Spleen (tissue), 11 donors: Measurements from ENCODE around the gene SLC34A3. TPM values are rescaled to one million over a fixed set of nuclear protein-coding genes. Genes with fewer than 3 reads are reported as not detected.
A peak's percentile ranks its signal among the peaks of the same experiment; 100 is the strongest.

Experiments used
- DNase-seq: peaks from one replicate; pipeline ENCODE4 v3.0.0-alpha.2; 2020
- H3K27ac ChIP-seq, 8 donors: fragments of 200-600 bp; sonication (generic) in 7 of 8; 1 replicate in 4 of 8; 2 replicates in 4 of 8; pipeline versions ENCODE4 v1.5.0 to v1.8.0; 2016 to 2021; ENCODE audit warnings: inconsistent platforms in 4 of 8, mild to moderate bottlenecking in 4 of 8, moderate library complexity in 1 of 8
- H3K27me3 ChIP-seq, 7 donors: fragments of 200-600 bp; sonication (generic) in 6 of 7; replicated peaks in 1 of 7; 1 replicate in 4 of 7; 2 replicates in 3 of 7; pipeline versions ENCODE4 v1.5.0 to v1.8.0; 2016 to 2021; ENCODE audit warnings: inconsistent platforms in 3 of 7, mild to moderate bottlenecking in 1 of 7
- H3K36me3 ChIP-seq, 6 donors: fragments of 200-600 bp; sonication (generic) in 5 of 6; 1 replicate in 4 of 6; 2 replicates in 2 of 6; pipeline versions ENCODE4 v1.5.0 to v1.8.0; 2016 to 2021; ENCODE audit warnings: inconsistent platforms in 2 of 6
- H3K4me1 ChIP-seq, 6 donors: fragments of 200-600 bp; sonication (generic) in 5 of 6; 1 replicate in 3 of 6; 2 replicates in 3 of 6; pipeline versions ENCODE4 v1.5.0 to v1.8.0; 2016 to 2021; ENCODE audit warnings: inconsistent platforms in 3 of 6
- H3K4me3 ChIP-seq, 8 donors: fragments of 200-600 bp; sonication (generic) in 7 of 8; 1 replicate in 4 of 8; 2 replicates in 4 of 8; pipeline versions ENCODE4 v1.5.0 to v1.8.0; 2016 to 2021; ENCODE audit warnings: inconsistent platforms in 4 of 8, mild to moderate bottlenecking in 4 of 8, moderate library complexity in 2 of 8
- H3K9me3 ChIP-seq, 8 donors: fragments of 200-600 bp; sonication (generic) in 7 of 8; 1 replicate in 4 of 8; 2 replicates in 4 of 8; pipeline versions ENCODE4 v1.5.0 to v1.8.0; 2016 to 2021; ENCODE audit warnings: inconsistent platforms in 4 of 8
- POLR2A ChIP-seq, 3 donors: fragments of 450-650 bp; IDR thresholded peaks; one replicate each; pipeline ENCODE4 v1.5.1; 2017; ENCODE audit warnings: antibody characterized with exemption in 3 of 3, mild to moderate bottlenecking in 1 of 3
- POLR2AphosphoS5 ChIP-seq, 3 donors: sonication (generic); formaldehyde crosslinking; IDR thresholded peaks; one replicate each; pipeline ENCODE4 v1.5.1; 2017; ENCODE audit warnings: antibody characterized with exemption in 3 of 3
- WGBS, 5 donors: extraction: QIAGEN DNeasy Blood & Tissue Kit in 3 of 5; methylation state at CpG; one replicate each; pipeline versions ENCODE4 v1.1.5 to v1.1.7; 2013 to 2018; 5-methylcytosine and 5-hydroxymethylcytosine counted together
- intact Hi-C: fragments of 100-400 bp; cut with DNase I; formaldehyde crosslinking; loops from one replicate; pipeline ENCODE4 v1.15.0; 2023; ENCODE audit warnings: low total_unique reads
- polyA plus RNA-seq, 3 donors: library from polyadenylated mRNA; stranded (reverse); fragments of 200-250 nt; gene quantifications; one replicate each; pipeline ENCODE4 v1.2.1, GENCODE V29; 2013
- total RNA-seq, 7 donors: library from RNA; depleted of rRNA in 3 of 7; stranded (reverse); fragments of >200 nt in 3 of 7; fragmentation: NEBNext Ultra II Directional in 4 of 7; extraction: Animal tissue kit (Norgen Biotek cat#: 25700) in 4 of 7; gene quantifications; one replicate each; pipeline versions ENCODE4 v1.1.0 to v1.2.1, GENCODE V29; 2016 to 2021
- TF ChIP-seq, protein P1 (sequence below), 11 experiments: fragments of 200-600 bp in 7 of 11; fragments of 450-650 bp in 4 of 11; sonication (generic) in 4 of 11; IDR thresholded peaks in 8 of 11; conservative IDR thresholded peaks in 3 of 11; 1 replicate in 7 of 11; 2 replicates in 4 of 11; pipeline versions ENCODE4 v1.4.0 to v1.8.0; 2016 to 2021; ENCODE audit warnings: antibody characterized with exemption in 11 of 11, inconsistent platforms in 4 of 11, mild to moderate bottlenecking in 1 of 11
- donor health status: healthy with polysubstance abuse.
- donor health status: DM: no; HTN: no; CAD: no; lungs with moderate emphysema.
- donor health status: DM: no; HTN: no; CAD: no.
- donor health status: Bipolar disorder and iron deficiency.
- donor health status: healthy.
- donor health status: DM: no; HTN: no; CAD: no.
- donor health status: DM: yes; HTN: yes; CAD: no.

The SLC34A3 gene
- total and polyA plus RNA-seq, 10 donors = not detected

DNA sequence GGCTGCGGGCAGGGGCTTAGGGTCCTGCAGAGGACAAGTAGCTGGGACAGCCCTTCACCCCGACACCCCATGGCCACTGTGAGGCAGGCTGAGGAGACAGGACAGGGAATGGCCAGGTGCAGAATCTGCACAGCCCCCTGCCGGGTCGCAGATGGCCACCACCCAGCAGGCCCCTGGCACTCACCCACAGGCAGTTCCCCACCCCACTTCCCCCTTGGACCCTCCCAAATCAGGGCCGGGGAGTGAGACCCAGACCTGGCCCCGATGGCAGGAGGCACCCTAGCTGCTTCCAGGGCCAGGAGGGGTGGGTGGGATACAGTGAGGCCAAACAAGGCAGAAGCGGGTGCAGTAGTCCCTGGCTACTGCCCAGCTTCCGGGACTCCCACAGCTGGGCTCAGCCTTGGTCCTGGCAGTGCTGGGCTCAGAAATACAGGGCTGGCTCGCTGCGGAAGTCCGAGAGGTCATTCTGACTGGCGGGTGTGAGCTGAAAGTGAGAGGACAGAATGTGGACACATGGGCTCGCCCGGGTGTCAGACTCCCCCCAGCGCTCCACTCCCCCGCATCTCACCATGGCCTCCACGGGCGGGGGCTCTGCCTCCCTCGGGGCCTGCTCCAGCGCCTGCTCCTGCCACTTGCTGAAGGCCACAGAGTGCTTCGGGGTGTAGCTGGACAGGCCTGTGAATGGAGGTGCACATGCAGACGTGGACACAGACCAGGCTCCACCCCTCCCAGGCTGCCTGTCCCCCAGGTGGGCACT, 38.8 kb upstream of the SLC34A3 start:
- Histone ChIP-seq H3K27ac (peak overlapping the region in 2 of 8 donors; percentile 7 to 97), H3K36me3 (peaks cover 0 to 37% (median 16%) of the 10 kb centered on the region in 6 donors), H3K4me3 (no peak overlapping the region), H3K4me1 (peaks cover 23 to 62% (median 34%) of the 10 kb centered on the region in 6 donors), H3K9me3 (no peaks in the 10 kb centered on the region), H3K27me3 (no peaks in the 10 kb centered on the region)
- TF ChIP-seq POLR2AphosphoS5 (IDR thresholded peaks at IDR 0.05) (peak in 1 of 3 donors; percentile 33), POLR2A (IDR thresholded peaks at IDR 0.05) (no peak)
- TF ChIP-seq, protein P1, sequence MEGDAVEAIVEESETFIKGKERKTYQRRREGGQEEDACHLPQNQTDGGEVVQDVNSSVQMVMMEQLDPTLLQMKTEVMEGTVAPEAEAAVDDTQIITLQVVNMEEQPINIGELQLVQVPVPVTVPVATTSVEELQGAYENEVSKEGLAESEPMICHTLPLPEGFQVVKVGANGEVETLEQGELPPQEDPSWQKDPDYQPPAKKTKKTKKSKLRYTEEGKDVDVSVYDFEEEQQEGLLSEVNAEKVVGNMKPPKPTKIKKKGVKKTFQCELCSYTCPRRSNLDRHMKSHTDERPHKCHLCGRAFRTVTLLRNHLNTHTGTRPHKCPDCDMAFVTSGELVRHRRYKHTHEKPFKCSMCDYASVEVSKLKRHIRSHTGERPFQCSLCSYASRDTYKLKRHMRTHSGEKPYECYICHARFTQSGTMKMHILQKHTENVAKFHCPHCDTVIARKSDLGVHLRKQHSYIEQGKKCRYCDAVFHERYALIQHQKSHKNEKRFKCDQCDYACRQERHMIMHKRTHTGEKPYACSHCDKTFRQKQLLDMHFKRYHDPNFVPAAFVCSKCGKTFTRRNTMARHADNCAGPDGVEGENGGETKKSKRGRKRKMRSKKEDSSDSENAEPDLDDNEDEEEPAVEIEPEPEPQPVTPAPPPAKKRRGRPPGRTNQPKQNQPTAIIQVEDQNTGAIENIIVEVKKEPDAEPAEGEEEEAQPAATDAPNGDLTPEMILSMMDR (IDR thresholded peaks at IDR 0.05 in 8 of 11, conservative IDR thresholded peaks at IDR 0.05 in 3 of 11) = no peak
- 86 to 93% (median 87%) methylated on average over 5 to 22 of the region's 22 CpGs for WGBS, 5 donors
- no peak for DNase-seq
- intact Hi-C loops = no loop called here

DNA sequence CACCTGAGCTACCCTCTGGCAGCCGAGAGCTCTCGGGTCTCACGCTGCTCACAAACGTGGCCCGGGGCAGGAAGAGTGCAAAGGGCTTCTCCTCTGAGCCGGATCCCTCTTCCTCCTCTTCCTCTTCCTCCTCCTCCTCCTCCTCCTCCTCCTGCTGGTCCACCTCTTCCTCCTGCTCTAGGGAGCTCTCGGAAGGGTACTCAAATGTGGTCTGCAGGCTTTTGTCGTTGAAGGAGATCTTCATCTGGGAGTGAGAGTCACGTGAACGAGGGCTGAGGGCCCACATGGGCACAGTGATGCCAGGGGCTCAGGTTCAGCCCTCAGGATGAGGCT, 38.3 kb upstream of the SLC34A3 start:
- 74 to 89% (median 79%) methylated on average over 10 of the region's 10 CpGs for WGBS, 5 donors
- Histone ChIP-seq H3K4me1 (peaks cover 18 to 62% (median 32%) of the 10 kb centered on the region in 6 donors), H3K9me3 (no peaks in the 10 kb centered on the region), H3K27ac (peak overlapping the region in 1 of 8 donors; percentile 97), H3K27me3 (no peaks in the 10 kb centered on the region), H3K36me3 (peaks cover 0 to 32% (median 14%) of the 10 kb centered on the region in 6 donors), H3K4me3 (no peak overlapping the region)
- TF ChIP-seq POLR2AphosphoS5 (IDR thresholded peaks at IDR 0.05) (no peak), POLR2A (IDR thresholded peaks at IDR 0.05) (no peak)
- no peak for DNase-seq
- intact Hi-C loops = no loop called here

DNA sequence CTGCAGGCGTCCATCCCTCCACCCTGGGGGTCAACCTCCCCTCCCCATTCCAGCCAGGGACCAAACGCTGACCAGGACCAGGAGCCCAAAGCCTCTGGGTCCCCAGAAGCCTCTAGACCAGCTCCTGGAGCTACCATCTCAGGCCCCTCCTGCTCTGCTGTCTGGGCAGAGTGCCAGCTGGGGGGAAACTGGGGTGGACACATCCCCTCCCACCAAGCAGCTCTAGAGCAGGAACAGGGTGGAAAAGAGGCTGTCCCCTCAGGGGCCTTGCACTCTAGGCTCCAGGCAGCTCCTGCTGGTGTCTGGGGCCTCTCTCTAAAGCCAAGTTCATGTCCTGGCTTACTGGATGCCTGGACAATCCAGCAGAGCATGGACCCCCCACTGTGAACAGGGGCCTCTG, 37.8 kb upstream of the SLC34A3 start:
- TF ChIP-seq POLR2AphosphoS5 (IDR thresholded peaks at IDR 0.05) (no peak), POLR2A (IDR thresholded peaks at IDR 0.05) (no peak)
- TF ChIP-seq, protein P1 (IDR thresholded peaks at IDR 0.05 in 8 of 11, conservative IDR thresholded peaks at IDR 0.05 in 3 of 11) = no peak
- Histone ChIP-seq H3K4me3 (no peak overlapping the region), H3K4me1 (peaks cover 13 to 62% (median 31%) of the 10 kb centered on the region in 6 donors), H3K27me3 (no peaks in the 10 kb centered on the region), H3K36me3 (peaks cover 0 to 30% (median 14%) of the 10 kb centered on the region in 6 donors), H3K9me3 (no peaks in the 10 kb centered on the region), H3K27ac (peak overlapping the region in 1 of 8 donors; percentile 97)
- intact Hi-C loops = no loop called here
- no peak for DNase-seq
- 70 to 91% (median 87%) methylated on average over 2 of the region's 2 CpGs; no CpG with 5 or more reads in 1 of the 5 donors for WGBS, 5 donors

DNA sequence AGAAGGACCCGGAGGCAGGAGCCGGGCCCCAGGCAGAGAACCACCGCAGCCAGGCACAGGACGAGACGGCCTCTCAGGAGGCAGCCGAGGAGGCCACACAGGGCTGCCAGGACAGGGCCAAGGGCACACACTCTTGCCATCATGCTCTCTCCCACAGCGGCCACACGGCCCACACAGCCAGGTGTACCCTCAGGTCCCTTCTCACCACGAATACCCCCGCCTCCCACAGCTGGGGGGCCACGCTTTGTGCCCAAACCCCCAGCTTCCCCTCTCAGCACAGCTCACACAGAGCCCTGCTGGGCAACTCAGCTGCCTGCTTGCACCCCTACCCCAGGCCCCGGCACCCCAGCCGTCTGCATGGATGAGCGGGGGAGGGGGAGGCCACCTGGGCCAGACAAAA, 36.9 kb upstream of the SLC34A3 start:
- WGBS, 5 donors = 77 to 93% (median 89%) methylated on average over 8 to 14 of the region's 14 CpGs
- H3K27ac ChIP-seq = no peak overlapping the region
- peaks cover 13 to 66% (median 37%) of the 10 kb centered on the region in 6 donors for H3K4me1 ChIP-seq
- intact Hi-C loops = no loop called here
- peaks cover 0 to 30% (median 14%) of the 10 kb centered on the region in 6 donors for H3K36me3 ChIP-seq
- no peak overlapping the region for H3K4me3 ChIP-seq
- TF ChIP-seq POLR2AphosphoS5 (IDR thresholded peaks at IDR 0.05) (no peak), POLR2A (IDR thresholded peaks at IDR 0.05) (no peak)
- TF ChIP-seq, protein P1 (IDR thresholded peaks at IDR 0.05 in 8 of 11, conservative IDR thresholded peaks at IDR 0.05 in 3 of 11) = no peak
- H3K9me3 ChIP-seq = no peaks in the 10 kb centered on the region
- no peak for DNase-seq
- no peaks in the 10 kb centered on the region for H3K27me3 ChIP-seq
